GM21381 (cell line): Measurements from ENCODE around the gene PIEZO2.
A peak's percentile ranks its signal among the peaks of the same experiment; 100 is the strongest.

ENCODE experiments used
- ATAC-seq: cut with Tn5 transposase; IDR thresholded peaks from one replicate; pipeline ENCODE4 v1.9.1; 2021; ENCODE audit warnings: mild to moderate bottlenecking, moderate library complexity; ENCODE audit not compliant: unreplicated experiment

PIEZO2 gene

DNA sequence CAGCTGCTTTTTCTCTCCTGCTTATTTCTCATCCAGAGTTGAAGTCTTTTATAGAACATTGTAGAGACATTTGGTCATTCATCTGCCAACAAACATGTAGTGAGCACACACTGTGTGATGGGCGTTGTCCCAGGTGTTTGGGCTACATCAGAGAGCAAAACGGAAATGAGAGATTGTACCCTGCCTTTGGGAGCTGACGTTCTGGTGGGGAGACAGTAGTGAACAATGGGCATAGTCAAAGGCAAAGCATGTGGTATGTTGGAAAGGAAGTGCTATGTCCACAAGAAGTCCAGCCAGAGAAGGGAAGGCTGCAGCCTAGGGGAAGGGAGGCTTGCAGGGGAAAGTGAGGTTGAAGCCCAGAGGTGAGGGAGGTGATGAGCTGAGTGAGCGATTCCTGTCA lies 78.1 kb downstream of the PIEZO2 start:
- ATAC-seq, result no peak

DNA sequence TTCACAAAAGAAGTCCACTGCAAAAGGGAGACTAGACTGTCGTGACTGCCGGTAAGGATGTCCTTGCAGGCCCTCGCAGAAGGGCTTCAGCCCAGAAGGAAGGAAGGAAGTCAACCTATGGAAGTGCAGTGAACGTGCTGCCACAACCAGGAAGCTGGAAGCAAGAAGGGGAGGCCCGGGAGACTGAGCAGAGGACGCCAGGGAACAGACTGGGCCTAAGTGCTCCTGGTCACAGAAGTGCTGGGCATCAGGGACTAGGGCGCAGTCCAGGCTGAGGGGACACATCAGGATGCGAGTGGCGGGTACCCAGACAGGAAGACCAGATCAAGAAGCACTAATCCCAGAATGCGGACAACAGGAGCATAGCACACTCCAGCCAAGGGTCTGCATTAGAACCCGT lies 78.8 kb downstream of the PIEZO2 start:
- ATAC-seq, result no peak

DNA sequence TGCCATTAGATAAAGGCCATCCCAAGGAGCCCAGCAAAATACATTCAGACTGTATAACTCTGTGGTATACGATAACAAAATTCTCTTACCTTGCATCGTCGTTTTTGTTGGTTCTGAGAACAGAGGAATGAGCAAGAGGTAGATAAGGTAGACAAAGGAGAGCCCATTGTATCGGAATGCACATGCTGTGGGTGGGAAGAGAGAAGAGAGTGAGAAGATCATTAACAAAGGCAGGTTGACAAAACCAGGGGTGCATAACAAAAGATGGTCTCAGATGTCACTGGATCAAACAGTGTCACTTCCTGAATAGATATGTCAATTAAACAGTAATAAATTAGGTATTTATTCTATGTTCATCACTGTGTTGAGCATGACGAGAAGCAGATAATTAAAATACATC lies 83.3 kb downstream of the PIEZO2 start:
- ATAC-seq, result no peak

DNA sequence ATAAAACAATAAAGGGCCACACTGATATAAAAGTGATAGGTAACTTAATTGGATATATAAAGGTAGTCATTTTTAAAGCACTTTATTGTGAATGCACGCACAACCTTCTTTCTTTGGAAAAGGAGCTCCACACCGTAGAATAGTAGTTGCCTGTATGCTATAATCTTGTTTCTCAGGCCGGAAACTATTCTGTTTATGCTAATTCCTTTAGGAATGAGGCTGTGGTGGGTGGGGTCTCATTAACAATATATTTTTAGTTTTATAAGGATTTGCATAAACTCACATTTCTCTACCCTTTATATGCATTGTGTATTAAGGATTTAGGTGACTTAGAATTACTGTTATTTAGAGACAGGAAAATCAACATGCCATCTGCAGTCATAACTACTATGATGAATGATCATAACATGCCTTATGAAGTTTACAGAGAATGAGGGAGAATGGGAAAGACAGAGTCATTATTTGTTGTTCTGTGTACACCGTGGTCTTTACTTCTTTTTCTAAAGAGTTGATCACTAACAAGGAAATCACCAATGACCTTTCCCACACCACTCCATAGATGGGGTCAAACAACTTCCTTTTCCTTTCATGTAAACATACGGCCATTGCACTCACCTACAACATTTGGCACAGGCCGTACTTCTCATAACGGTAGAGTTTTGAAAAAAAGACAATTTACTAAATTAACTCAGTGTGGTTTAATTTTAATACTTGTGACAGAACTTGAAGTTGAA lies 84.5 kb downstream of the PIEZO2 start:
- ATAC-seq, result no peak

DNA sequence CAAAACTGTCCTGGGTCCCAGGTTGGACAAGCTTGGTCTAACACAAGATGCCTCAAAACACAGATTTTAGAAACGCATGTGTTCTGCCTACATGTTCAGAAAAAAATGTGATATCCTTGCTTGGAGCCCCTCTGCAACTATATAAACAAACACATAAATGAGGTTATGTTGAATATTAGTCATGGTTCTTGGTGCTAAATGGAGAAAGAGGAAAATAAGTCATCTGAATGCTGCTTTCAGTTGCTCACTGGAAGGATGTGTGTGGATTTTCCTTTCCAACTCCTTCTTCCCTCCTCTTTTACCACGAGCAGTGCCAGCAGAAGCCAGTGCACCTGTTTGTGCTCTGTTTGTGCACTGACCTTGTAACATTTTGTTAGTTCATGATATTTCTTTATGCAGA lies 85.3 kb downstream of the PIEZO2 start:
- ATAC-seq, result no peak

DNA sequence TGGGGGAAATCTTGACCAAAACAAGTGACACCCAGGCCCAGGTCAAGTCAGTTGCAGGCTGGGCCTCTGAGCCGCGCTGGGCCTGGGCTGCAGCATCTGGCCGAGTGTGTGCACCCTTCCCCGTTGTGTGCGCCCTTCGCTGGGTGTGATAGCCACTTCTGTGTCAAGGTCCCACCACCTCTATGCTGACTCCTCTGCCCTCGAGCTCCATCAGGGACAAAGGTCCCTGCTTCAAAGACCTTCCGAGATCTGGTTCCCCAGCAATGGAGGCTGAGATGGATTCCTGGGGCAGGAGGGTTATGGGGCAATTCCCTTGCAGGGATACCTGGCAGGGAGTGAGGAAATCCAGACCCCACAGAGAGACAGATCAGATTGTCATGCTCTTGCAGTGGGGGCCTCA lies 93.6 kb downstream of the PIEZO2 start:
- ATAC-seq, result no peak

DNA sequence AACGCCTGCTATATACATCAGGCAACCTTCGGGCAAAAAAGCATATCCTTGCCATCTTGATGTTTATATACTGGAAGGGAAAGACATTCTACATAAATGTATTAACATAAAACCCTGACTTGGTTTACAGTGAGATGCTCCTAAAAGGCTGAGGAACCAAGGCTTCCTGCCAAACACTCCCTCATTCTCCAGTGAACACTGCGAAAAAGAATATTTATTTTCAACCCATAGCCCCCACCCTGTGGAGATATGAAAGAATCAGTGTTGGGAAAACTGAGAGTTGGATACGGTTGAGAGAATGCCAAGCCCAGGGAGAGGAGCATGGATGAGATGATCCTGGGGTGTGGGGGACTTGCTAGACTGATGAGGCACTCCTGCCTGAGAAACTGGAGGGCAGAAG lies 94.9 kb downstream of the PIEZO2 start:
- ATAC-seq, result no peak

DNA sequence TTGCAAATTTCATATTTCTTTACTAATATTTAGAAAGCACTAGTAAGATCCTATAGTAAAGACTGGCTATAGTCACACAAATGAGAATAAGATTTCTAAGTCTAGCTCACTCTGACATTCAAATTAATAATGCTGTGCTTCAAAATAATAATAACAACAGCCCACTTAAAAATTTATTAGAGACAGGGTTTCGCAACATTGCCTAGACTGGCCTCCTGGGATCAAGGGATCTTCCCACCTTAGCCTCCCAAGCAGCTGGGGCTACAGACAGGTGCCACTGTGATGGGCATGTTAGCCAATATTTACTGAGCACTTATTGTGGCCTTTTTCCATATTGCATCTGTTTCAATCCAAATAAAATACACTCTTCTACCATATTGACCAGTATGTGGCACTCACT lies 96.1 kb downstream of the PIEZO2 start:
- no peak for ATAC-seq

DNA sequence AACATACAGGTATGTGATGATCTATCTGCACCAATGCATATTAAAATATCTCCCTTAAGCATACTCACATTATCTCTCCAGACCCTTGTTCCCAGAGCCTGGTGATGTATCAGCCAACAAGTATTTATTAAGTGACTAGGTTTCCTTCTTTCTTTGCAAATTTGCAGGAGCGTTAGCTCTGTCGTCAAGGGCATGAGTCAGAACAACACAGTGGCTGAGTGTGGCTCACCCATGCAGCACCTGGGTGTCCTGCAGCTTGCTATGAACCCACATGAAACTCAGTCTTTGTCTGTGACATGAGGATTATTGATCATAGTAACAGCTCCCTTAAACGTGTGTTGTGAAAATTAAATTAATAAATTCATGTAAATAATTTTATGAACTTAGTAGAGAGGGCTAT lies 96.6 kb downstream of the PIEZO2 start:
- no peak for ATAC-seq

DNA sequence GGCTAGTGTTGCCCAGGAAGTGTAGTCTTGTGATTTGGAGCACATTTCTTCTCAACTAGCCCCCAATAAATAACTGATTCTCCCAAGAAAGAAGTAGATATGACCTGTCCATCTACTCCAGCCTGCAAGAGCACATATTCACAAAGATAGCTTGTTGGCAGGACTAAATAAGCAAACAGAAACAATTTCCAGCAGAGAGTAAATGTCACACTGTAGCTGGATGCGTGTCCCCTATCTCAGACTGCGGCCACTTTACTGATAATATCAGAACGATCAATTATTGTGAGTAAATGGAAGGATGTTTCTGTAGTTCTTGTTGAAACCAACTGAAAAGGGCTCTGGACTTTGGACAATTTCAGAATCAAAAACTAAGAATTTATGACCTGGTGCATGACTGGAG lies 97.9 kb downstream of the PIEZO2 start:
- ATAC-seq, result no peak

DNA sequence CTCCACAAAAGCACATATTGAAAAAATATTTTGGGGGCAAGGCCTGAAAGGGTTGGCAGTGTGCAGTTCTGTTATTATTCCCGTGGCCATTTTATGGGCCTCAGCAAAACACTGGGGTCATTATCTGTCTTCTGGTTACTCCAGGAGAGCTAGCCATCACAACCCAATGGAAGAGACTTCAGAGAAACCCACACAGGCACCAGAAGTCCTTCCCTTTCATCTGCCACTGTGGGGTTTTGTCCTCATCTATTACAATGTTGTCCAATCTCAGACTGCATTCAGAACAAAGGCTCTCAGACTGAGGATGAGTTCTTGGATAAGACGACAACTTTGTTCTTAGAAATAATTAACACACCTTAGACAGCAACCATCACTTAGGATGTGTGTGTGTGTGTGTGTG lies 98.4 kb downstream of the PIEZO2 start:
- no peak for ATAC-seq

DNA sequence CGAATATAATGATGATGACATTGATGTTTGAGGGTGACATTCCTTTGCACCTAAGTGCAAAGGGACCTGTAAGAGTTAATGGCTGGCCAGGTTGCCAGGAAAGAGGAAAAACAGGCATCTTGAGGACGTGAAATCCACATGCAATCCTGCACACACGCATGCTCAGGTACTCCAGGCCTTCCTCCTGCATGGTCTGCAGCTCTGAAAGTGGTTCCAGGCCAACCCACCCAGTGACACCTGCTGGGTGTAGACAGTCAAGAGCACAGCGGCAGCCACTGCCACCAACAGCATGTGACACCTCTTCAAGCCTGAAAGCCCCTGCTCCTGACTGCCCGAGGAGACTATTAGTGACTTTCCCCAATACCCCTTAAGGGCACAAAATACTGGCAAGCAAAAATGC lies 101.6 kb downstream of the PIEZO2 start:
- ATAC-seq, result no peak

DNA sequence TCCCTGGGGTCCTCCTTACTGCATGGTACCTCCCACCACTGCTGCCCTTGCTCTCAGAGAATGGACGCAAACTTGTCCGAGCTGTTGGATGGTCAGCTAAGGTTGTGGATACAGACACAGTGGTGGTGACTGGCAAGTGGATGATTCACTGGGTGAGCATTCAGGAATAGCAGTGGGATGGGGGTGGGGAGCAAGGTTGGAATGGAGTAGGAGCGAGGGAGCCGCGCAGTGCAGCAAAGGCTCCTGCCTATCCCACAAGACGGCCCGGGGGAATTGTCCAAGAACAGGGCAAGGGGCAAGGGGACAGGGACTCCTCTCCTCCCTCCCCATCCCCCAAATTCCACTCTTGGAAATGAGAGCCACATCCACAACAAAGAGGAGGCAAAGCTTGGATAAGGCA lies 102.2 kb downstream of the PIEZO2 start:
- ATAC-seq, result no peak

DNA sequence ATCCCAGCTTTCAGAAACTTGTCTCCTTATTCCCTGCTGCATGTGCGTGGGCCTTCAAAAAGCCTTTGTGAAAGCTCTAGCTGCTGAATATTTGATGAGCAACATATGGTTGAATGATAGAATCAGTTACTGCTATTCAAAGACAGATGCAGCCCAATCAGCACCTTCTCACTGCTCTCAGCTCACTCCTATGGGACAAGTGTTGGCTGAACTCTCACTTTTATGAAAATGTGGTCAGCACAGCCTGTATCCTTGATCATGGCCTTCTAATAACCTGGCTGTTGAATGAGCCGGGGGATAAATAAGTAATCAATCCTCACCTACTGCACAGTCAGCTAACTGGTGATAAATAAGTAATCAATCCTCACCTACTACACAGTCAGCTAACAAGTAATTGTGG lies 103.2 kb downstream of the PIEZO2 start:
- ATAC-seq, result no peak

DNA sequence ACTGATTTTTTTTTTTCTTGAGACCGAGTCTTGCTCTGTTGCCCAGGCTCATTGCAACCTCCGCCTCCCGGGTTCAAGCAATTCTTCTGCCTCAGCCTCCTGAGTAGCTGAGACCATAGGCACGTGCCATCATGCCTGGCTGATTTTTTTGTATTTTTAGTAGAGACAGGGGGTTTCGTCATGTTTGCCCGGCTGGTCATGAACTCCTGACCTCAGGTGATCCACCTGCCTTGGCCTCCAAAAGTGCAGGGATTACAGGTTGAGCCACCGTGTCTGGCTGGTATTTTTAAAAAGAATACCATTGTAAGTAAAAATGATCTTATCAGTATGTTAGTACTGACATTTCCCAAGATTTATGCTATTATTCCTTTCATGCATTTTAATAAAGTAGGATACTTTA lies 105.7 kb downstream of the PIEZO2 start:
- ATAC-seq, result no peak

DNA sequence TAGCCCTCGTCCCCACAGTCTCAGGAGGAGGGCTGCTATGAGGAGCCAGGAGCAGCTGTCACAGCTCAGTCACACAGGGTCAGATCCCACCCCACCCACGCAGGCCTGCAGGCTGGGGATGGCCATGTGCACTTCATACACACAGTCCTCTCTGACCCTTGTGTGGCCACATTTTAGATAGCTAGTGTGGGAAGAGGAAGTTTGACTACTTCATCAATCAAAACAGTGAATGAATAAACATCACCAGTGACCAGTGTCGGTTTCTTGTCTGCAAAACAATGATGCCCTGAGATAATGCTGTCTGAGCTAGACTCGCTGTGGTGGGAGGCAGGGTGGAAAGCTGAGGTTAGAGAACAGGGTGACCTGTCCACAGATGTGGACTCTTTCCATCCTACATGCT lies 107.1 kb downstream of the PIEZO2 start:
- no peak for ATAC-seq

DNA sequence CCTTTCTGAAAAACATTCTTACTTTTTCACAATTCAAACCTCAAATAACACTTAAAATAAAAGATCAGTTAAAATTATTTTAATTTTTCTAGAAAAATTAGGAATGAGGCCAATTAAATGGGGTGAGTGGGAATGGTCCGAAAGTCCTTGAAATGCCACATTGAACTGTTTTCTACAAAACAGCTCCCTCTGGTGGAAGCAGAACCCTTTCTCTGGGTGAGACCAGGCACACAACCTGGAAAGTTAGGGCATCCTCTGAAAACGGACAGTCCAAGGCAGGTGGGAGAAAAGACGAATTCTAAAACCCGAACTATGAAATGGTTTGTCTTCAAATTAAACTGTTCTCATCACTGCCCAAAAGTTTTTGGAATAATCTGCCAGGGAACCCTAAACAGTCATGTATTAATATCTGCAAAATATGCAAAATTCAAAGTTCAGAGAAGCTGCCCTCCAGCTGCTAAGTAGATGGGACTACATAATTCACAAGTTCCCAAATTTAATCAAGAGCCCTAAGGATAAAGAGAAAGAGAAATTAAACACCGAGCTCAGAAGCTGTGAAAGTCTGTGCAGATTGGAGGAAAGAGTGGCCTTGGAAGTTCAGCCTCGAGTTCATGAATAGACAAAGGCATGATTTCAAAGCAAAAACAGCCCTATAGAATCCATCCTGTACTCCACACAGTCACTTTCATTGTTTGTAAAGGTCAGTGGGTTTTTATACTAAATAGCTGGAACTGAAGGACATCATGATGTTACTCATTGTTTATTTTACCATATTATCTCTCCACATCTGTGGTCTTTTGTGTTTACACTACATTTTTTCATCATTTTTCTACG lies 108.3 kb downstream of the PIEZO2 start:
- ATAC-seq, result peak; percentile 53

DNA sequence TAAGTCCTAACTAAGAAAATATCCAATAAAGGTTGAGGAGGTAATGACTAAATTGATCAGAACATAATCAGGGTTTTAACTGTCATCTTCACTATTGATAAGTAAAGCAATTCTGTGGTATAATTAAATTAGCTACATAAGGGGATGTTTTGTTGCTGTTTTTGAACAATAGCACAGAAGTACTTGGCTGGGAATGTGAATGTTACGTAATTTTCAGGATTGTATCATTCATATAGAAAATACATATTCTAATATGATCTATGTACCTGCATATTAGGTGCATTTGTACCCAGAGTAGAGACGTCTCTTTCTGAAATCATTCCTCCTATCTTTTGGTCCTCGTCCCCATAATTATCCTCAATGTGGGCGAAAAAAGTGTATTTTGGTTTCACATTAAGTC lies 109.0 kb downstream of the PIEZO2 start:
- ATAC-seq, result no peak

DNA sequence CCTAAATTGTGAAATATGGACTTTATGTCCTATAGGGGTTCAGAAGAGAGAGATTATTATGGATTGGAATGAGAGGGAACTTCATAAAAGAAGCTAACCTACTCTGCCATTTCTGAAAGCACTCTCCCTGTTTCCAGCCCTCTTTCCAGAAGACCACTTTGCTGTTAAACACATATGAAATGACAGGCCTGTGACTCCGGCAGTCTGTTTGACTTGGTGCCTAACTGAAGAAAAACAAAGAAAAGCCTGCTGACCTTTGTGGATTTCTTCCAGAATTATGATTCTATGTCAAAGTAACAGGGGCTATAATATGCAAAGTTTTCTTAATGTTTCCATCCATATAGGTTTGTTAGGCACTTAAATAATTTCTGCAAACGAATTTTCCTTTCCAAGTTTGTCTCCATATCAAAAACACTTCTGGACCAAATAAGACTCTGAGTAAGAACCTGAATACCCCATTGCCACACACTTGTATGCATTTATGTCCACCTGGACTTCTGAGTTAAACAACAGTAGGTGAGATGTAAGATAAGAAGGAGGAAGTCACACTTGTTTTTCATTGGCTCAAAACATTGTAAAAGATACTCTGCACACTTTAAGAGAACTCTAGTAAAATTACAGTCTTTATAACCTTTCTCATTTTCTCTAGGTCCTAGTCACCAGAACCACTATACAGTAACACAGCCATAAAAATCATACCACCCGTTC lies 111.7 kb downstream of the PIEZO2 start:
- ATAC-seq, result no peak

DNA sequence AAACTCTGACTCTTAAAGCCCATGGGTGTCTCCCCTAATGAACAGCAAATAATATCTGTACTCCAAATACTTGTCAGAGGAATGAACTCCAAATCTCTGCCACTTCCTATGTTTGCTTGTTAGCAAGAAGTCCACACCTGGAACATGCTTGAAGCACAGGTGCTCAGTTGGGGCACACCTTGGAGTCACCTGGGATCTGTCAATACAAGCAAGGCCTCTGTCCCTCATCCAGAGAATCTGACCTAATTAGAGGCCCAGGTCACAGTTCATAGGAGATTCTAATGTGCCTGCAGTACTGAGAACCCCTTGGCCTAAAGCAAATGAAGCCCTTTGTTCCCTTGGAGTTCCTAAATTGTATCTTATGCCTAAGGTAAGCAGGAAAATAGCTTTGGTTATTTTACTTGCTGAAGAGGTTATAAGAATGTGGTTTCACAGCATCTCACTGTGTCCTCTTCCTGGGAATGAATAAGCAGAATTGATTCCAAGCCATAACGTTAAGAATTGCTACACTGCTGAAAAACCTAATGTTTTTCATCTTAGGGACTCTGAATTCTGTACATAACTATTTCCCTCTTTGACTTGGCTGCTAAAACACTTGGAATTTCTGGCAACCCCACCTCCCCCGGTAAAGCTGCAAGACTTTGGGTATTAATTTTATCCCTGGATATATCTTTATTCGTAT lies 113.4 kb downstream of the PIEZO2 start:
- no peak for ATAC-seq

DNA sequence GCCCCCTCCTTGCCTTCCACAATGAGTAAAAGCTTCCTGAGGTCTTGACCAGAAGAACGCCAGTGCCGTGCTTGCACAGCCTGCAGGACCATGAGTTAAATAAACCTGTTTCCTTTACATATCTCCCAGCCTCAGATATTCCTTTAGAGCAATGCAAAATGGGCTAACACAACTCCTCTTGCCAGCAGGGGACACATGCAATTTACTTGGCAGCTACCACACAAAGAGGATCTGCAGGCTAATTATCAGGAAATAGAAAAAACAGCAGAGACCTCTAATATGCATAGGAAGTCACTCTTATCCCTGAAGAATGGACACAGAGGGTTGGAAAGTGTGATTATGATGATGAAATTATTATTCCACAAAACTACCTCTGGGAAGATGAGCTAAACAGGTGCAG lies 114.0 kb downstream of the PIEZO2 start:
- ATAC-seq, result no peak
